CD4-positive, alpha-beta memory T cell (primary cell): ENCODE measurements around the gene STYX. TPM values are rescaled to one million over a fixed set of nuclear protein-coding genes. Genes with fewer than 3 reads are reported as not detected.

Experiments
- polyA plus RNA-seq, 2 donors: library from polyadenylated mRNA; unstranded; fragments of 300-500 nt; fragmentation: Illumina TruSeq; gene quantifications; one replicate each; pipeline ENCODE4 v1.2.3, GENCODE V29; 2021
- total RNA-seq, 2 experiments: library from RNA; stranded (reverse); gene quantifications; one replicate each; pipeline ENCODE4 v1.2.3, GENCODE V29; 2021

STYX gene
- total and polyA plus RNA-seq, 4 experiments from 2014 or later, result 25.0 to 50.0 (median 47.2) TPM

Other genes with a start within 250 kb of the STYX start
- 1 to 10 TPM; 7.0 to 7.6 TPM for gene TXNDC16, start 177.7 kb upstream of the STYX start, total RNA-seq
- 1 to 10 TPM; 2.8 to 3.2 TPM for gene TXNDC16, start 177.7 kb upstream of the STYX start, polyA plus RNA-seq
- gene GPR137C, start 177.3 kb upstream of the STYX start, total RNA-seq, result under 1 TPM in 1 of 2 experiments, not detected in 1; 0.20 TPM
- gene GPR137C, start 177.3 kb upstream of the STYX start, polyA plus RNA-seq, result not detected
- gene ERO1A, start 34.6 kb upstream of the STYX start, total RNA-seq, result 10 to 100 TPM; 93.8 to 98.3 TPM
- gene ERO1A, start 34.6 kb upstream of the STYX start, polyA plus RNA-seq, result 10 to 100 TPM; 65.5 to 75.2 TPM
- 10 to 100 TPM; 85.7 to 86.0 TPM for gene PSMC6, start 23.0 kb upstream of the STYX start, total RNA-seq
- 10 to 100 TPM; 47.5 to 68.7 TPM for gene PSMC6, start 23.0 kb upstream of the STYX start, polyA plus RNA-seq
- gene GNPNAT1, start 61.4 kb downstream of the STYX start, total RNA-seq, result 10 to 100 TPM; 10.0 to 15.2 TPM
- 10 to 100 TPM; 10.0 to 16.2 TPM for gene GNPNAT1, start 61.4 kb downstream of the STYX start, polyA plus RNA-seq
- under 1 TPM; 0.75 to 0.79 TPM for gene FERMT2, start 220.9 kb downstream of the STYX start, total RNA-seq
- gene FERMT2, start 220.9 kb downstream of the STYX start, polyA plus RNA-seq, result not detected